Calu3 (cell line): Measurements from ENCODE around the gene HCRTR1. TPM values are rescaled to one million over a fixed set of nuclear protein-coding genes. Genes with fewer than 3 reads are reported as not detected.

ENCODE experiments used
- BruUV-seq: library from RNA; stranded (reverse); fragments of 400-500 nt; replicated peaks from 2 replicates; lab custom pipeline; 2021; lab: Mats Ljungman, UMichigan
- CTCF ChIA-PET: fragments of 300-600 bp; sonication (Branson Sonifier 250); formaldehyde crosslinking; loops from one replicate; lab custom pipeline; 2022; ENCODE audit warnings: antibody characterized with exemption; lab: Charles Lee
- DNase-seq: peaks from one replicate; pipeline ENCODE4 v3.0.0; 2022
- H3K27ac Mint-ChIP-seq: one replicate; pipeline ENCODE4 v1.8.0; 2022; ENCODE audit warnings: mixed read lengths; ENCODE audit not compliant: unreplicated experiment
- H3K27me3 Mint-ChIP-seq: one replicate; pipeline ENCODE4 v1.8.0; 2022; ENCODE audit warnings: mixed read lengths; ENCODE audit not compliant: unreplicated experiment
- H3K36me3 Mint-ChIP-seq: one replicate; pipeline ENCODE4 v1.8.0; 2022; ENCODE audit warnings: mild to moderate bottlenecking, moderate library complexity, mixed read lengths; ENCODE audit not compliant: insufficient read depth, unreplicated experiment
- H3K4me1 Mint-ChIP-seq: one replicate; pipeline ENCODE4 v1.8.0; 2022; ENCODE audit warnings: mild to moderate bottlenecking, low read depth, mixed read lengths; ENCODE audit not compliant: unreplicated experiment
- H3K4me3 Mint-ChIP-seq: one replicate; pipeline ENCODE4 v1.8.0; 2022; ENCODE audit warnings: mild to moderate bottlenecking, low read depth, moderate library complexity, mixed read lengths; ENCODE audit not compliant: unreplicated experiment
- H3K9me3 Mint-ChIP-seq: one replicate; pipeline ENCODE4 v1.8.0; 2022; ENCODE audit warnings: low read depth, mixed read lengths; ENCODE audit not compliant: unreplicated experiment
- intact Hi-C: fragments of 100-400 bp; cut with micrococcal nuclease; formaldehyde crosslinking; loops from one replicate; pipeline ENCODE4 v1.10.0; 2022; ENCODE audit not compliant: unreplicated experiment
- total RNA-seq: library from RNA; stranded (reverse); gene quantifications from 2 replicates; pipeline ENCODE4 v1.2.3, GENCODE V29; 2022
- TF ChIP-seq, protein P1 (sequence below): fragments of 200-600 bp; IDR thresholded peaks from one replicate; pipeline ENCODE4 v1.8.0; 2022; ENCODE audit warnings: antibody characterized with exemption; ENCODE audit not compliant: unreplicated experiment

The HCRTR1 gene
- total RNA-seq, 1 experiment from 2014 or later = not detected

DNA sequence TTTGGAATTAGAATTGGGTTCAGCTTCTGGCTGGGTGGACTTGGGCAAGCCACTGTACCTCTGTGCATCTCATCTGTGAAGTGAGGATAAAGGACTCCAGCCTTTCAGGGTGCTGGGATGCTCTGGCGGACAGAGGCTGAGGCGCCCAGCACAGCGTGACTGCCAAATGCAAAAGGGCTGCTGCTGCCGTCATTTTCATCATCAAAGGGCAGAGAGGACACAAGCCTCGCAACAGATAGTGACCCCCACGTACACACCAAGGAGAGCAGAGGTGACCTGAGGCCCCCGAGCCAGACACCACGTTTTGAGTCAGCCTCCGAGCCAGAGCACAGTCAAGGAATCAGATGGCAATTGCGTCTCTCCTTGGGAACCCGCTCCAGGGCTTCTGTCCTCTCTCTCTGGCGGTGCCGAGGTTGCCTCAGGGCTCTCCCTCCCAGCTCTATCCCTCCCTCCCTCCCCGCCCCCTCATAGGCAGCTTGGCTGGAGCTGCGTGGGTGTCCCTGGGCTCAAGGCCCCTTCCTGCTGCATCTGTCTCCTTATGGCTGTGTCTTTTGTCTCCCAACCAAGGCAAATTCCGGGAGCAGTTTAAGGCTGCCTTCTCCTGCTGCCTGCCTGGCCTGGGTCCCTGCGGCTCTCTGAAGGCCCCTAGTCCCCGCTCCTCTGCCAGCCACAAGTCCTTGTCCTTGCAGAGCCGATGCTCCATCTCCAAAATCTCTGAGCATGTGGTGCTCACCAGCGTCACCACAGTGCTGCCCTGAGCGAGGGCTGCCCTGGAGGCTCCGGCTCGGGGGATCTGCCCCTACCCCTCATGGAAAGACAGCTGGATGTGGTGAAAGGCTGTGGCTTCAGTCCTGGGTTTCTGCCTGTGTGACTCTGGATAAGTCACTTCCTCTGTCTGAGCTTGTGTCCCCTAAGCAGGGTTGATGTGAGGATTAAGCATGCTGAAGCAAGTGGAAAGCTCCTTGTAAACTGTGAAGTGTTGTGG, 9.0 kb downstream of the HCRTR1 start:
- Mint-ChIP-seq H3K36me3 (peaks cover 27% of the 10 kb centered on the region), H3K9me3 (no peaks in the 10 kb centered on the region), H3K27me3 (no peaks in the 10 kb centered on the region), H3K4me1 (no peaks in the 10 kb centered on the region), H3K4me3 (no peak overlapping the region), H3K27ac (no peak overlapping the region)
- TF ChIP-seq, protein P1, sequence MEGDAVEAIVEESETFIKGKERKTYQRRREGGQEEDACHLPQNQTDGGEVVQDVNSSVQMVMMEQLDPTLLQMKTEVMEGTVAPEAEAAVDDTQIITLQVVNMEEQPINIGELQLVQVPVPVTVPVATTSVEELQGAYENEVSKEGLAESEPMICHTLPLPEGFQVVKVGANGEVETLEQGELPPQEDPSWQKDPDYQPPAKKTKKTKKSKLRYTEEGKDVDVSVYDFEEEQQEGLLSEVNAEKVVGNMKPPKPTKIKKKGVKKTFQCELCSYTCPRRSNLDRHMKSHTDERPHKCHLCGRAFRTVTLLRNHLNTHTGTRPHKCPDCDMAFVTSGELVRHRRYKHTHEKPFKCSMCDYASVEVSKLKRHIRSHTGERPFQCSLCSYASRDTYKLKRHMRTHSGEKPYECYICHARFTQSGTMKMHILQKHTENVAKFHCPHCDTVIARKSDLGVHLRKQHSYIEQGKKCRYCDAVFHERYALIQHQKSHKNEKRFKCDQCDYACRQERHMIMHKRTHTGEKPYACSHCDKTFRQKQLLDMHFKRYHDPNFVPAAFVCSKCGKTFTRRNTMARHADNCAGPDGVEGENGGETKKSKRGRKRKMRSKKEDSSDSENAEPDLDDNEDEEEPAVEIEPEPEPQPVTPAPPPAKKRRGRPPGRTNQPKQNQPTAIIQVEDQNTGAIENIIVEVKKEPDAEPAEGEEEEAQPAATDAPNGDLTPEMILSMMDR = no peak
- intact Hi-C loops = no loop called here
- DNase-seq = no peak
- BruUV-seq = no TSS peak
- CTCF ChIA-PET = interaction anchor here (0.6 kb wide), 1 partner anchor 19 kb away, joined by 3 read pairs; no protein-coding TSS in a partner anchor

DNA sequence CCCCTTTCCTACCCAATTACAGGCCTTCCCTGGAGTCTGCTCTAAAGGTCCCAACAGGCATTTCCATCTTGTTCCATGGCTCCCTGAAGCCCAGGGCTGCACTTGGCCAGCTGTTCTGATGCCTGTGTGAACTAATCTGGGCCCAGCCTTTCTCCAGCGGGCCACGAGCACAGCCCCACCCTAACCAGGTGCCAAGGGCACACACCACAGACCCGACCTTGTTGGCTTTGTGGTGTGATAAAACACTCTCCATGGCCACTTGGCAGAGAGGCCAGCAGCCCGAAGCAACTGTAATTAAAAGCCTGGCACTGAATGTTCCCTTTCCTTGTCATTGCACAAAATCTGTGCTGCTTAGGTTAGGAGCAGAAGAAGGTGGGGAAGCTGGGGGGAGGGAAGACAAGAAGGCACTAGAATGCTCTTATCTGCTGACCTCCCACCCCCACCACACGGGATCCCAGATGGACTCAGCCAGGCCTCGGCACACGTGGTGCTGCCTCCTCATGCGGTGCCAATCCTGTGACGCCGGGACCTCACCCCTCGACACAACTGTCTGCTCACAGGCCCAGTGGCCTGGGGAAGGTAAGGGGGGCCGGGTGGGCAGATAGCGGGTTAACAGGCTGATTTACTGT, 9.9 kb downstream of the HCRTR1 start:
- BruUV-seq = no TSS peak
- TF ChIP-seq, protein P1 = no peak
- intact Hi-C loops = no loop called here
- no peak overlapping the region for H3K4me3 Mint-ChIP-seq
- CTCF ChIA-PET = no interaction called here
- no peaks in the 10 kb centered on the region for H3K4me1 Mint-ChIP-seq
- no peak for DNase-seq
- H3K27ac Mint-ChIP-seq = no peak overlapping the region
- H3K9me3 Mint-ChIP-seq = no peaks in the 10 kb centered on the region
- H3K27me3 Mint-ChIP-seq = no peaks in the 10 kb centered on the region
- peaks cover 27% of the 10 kb centered on the region for H3K36me3 Mint-ChIP-seq

- no TSS peak for BruUV-seq
- CTCF ChIA-PET = interaction anchor here (0.6 kb wide), 1 partner anchor 434 kb away, joined by 4 read pairs; no protein-coding TSS in a partner anchor
- no peaks in the 10 kb centered on the region for H3K27me3 Mint-ChIP-seq
Observed at GRCh38 chr1:31627930-31628559, 10.6 kb downstream of the HCRTR1 start.

More at GRCh38 chr1:31627930-31628559, 10.6 kb downstream of the HCRTR1 start:
- TF ChIP-seq, protein P1 = no peak
- H3K36me3 Mint-ChIP-seq = peaks cover 27% of the 10 kb centered on the region
- intact Hi-C loops = no loop called here
- H3K27ac Mint-ChIP-seq = no peak overlapping the region
- no peak overlapping the region for H3K4me3 Mint-ChIP-seq
- no peaks in the 10 kb centered on the region for H3K9me3 Mint-ChIP-seq
- no peaks in the 10 kb centered on the region for H3K4me1 Mint-ChIP-seq
- no peak for DNase-seq
